Osteoblast (primary cell): ENCODE measurements around the gene GPX4. TPM values are rescaled to one million over a fixed set of nuclear protein-coding genes. Genes with fewer than 3 reads are reported as not detected.

ENCODE experiments used
- DNase-seq: peaks from one replicate; pipeline ENCODE4 v3.0.0; 2011; ENCODE audit warnings: low spot score, mixed read lengths; ENCODE audit not compliant: insufficient read length; ENCODE audit errors: missing footprints
- H2AFZ ChIP-seq: 2 replicates; pipeline ENCODE4 v1.6.0; 2011; ENCODE audit warnings: mild to moderate bottlenecking, low read length
- H3K27ac ChIP-seq: 2 replicates; pipeline ENCODE4 v1.5.1; 2011; ENCODE audit warnings: mild to moderate bottlenecking, low read depth, low read length, moderate library complexity
- H3K27me3 ChIP-seq: 2 replicates; pipeline ENCODE4 v1.6.0; 2012; ENCODE audit warnings: mild to moderate bottlenecking, control low read depth, inconsistent platforms, low read length, moderate library complexity; ENCODE audit not compliant: insufficient read depth
- H3K36me3 ChIP-seq: 2 replicates; pipeline ENCODE4 v1.5.1; 2011; ENCODE audit warnings: mild to moderate bottlenecking, low read length, control low read depth, moderate library complexity; ENCODE audit not compliant: insufficient read depth
- H3K4me1 ChIP-seq: 2 replicates; pipeline ENCODE4 v1.5.1; 2011; ENCODE audit warnings: mild to moderate bottlenecking, low read length, control low read depth, moderate library complexity; ENCODE audit not compliant: insufficient read depth
- H3K4me2 ChIP-seq: 2 replicates; pipeline ENCODE4 v1.6.0; 2011; ENCODE audit warnings: mild to moderate bottlenecking, low read length; ENCODE audit not compliant: insufficient read depth
- H3K4me3 ChIP-seq: fragments of 200-600 bp; sonication (generic); 3 replicates; pipeline ENCODE4 v1.5.1; 2012; ENCODE audit warnings: mild to moderate bottlenecking, low read length, inconsistent platforms; ENCODE audit not compliant: insufficient read depth
- H3K79me2 ChIP-seq: 2 replicates; pipeline ENCODE4 v1.6.0; 2012; ENCODE audit warnings: mild to moderate bottlenecking, low read length, control low read depth, inconsistent platforms; ENCODE audit not compliant: insufficient read depth
- H3K9me3 ChIP-seq: 2 replicates; pipeline ENCODE4 v1.5.1; 2011; ENCODE audit warnings: low read depth, low read length, control low read depth
- H4K20me1 ChIP-seq: 2 replicates; pipeline ENCODE4 v1.6.0; 2012; ENCODE audit warnings: mild to moderate bottlenecking, low read length, control low read depth; ENCODE audit not compliant: insufficient read depth
- total RNA-seq: library from RNA; depleted of rRNA; stranded (reverse); fragments of >200 nt; gene quantifications from 2 replicates; pipeline ENCODE4 v1.2.3, GENCODE V29; 2012
- TF ChIP-seq, protein P1 (sequence below): IDR thresholded peaks from 2 replicates; pipeline ENCODE4 v1.5.1; 2011; ENCODE audit warnings: mild to moderate bottlenecking, low read depth, low read length, moderate library complexity; ENCODE audit errors: extremely low read depth

GPX4 gene
- total RNA-seq, 1 donor = 515 TPM

GRCh38 chr19:1119475-1120217 lies 15.9 kb downstream of the GPX4 start:
- TF ChIP-seq, protein P1, sequence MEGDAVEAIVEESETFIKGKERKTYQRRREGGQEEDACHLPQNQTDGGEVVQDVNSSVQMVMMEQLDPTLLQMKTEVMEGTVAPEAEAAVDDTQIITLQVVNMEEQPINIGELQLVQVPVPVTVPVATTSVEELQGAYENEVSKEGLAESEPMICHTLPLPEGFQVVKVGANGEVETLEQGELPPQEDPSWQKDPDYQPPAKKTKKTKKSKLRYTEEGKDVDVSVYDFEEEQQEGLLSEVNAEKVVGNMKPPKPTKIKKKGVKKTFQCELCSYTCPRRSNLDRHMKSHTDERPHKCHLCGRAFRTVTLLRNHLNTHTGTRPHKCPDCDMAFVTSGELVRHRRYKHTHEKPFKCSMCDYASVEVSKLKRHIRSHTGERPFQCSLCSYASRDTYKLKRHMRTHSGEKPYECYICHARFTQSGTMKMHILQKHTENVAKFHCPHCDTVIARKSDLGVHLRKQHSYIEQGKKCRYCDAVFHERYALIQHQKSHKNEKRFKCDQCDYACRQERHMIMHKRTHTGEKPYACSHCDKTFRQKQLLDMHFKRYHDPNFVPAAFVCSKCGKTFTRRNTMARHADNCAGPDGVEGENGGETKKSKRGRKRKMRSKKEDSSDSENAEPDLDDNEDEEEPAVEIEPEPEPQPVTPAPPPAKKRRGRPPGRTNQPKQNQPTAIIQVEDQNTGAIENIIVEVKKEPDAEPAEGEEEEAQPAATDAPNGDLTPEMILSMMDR = no peak
- Histone ChIP-seq H3K36me3 (peaks cover 84% of the 10 kb centered on the region), H3K4me3 (no peak overlapping the region), H3K4me2 (no peak overlapping the region), H3K79me2 (peaks cover 46% of the 10 kb centered on the region), H3K4me1 (no peaks in the 10 kb centered on the region), H3K9me3 (no peaks in the 10 kb centered on the region), H3K27ac (no peak overlapping the region), H3K27me3 (no peaks in the 10 kb centered on the region), H4K20me1 (peaks cover 44% of the 10 kb centered on the region), H2AFZ (no peak overlapping the region)
- DNase-seq = peak; percentile 82

DNA sequence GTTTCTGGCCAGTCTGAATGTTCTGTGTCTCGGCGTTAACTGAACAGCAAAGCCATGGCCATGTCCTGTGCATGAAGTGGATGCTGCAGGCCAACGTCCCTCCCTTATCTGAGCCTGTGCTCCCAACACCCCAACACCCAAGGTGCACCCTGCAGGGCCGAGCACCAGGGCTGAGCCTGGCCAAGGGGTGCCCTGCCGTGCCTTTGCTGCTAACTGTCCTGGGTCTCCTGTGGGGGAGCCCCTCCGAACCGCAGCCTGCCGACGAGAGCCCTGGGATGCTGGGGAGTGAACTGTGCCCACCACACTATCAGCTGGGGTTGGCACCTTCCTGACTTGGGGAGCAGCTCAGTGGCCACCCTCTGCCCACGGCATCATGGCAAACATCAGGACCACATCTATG lies 17.6 kb downstream of the GPX4 start:
- DNase-seq = peak; percentile 61

DNA sequence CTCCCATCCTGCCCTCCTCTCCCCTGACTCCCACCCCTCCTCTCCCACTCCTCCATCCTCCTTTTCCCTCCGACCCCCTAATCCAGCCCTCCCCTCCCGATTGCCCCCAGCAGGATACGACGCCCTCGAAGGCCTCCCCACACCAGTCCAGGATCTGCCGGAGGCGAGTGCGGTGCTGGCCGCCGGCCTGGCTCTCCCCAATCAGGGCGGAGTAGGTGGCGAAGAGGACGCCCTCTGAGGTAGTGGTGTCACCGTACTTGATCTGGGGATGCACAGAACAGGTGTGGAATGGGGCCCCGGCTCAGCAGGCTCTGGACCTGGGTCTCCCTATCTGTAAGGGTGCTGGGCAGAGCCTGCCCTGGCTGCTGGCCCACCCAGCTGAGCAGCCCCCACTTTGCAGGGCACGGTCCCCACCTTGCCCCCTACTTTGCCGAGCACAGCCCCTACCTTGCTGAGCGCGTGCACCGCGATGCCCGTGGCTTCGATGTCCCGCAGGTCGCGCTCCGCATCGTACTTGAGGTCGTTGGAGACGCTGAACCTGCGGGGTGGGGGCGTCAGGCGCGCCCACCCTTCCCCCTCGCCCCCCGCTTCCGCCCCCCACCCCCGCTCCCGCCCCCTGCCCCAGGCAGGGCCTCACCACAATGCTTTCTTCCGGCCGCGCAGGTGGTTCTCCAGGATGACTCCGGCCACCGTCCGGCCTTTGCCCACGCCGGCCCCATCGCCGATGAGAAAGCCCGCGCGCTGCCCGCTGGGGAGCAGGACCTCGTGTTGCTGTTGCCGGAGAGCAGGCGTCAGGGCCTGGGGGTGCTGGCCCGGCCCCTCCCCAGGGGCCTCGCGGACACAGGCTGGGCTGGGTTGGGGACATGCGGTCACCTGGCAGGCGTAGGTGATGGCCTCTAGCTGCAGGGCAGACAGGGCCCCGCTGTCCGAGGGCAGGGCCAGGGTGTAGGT lies 18.5 kb downstream of the GPX4 start:
- Histone ChIP-seq H3K36me3 (peaks cover 94% of the 10 kb centered on the region), H3K27me3 (no peaks in the 10 kb centered on the region), H4K20me1 (peaks cover 34% of the 10 kb centered on the region), H3K79me2 (peaks cover 68% of the 10 kb centered on the region), H3K27ac (no peak overlapping the region), H2AFZ (no peak overlapping the region), H3K9me3 (no peaks in the 10 kb centered on the region), H3K4me2 (no peak overlapping the region), H3K4me3 (no peak overlapping the region), H3K4me1 (peaks cover 19% of the 10 kb centered on the region)
- TF ChIP-seq, protein P1 = no peak
- DNase-seq = no peak

More for the DNA sequence above, 17.6 kb downstream of the GPX4 start:
- no peak overlapping the region for H2AFZ ChIP-seq
- no peak overlapping the region for H3K27ac ChIP-seq
- H3K9me3 ChIP-seq = no peaks in the 10 kb centered on the region
- H4K20me1 ChIP-seq = peaks cover 40% of the 10 kb centered on the region
- peaks cover 10% of the 10 kb centered on the region for H3K4me1 ChIP-seq
- H3K27me3 ChIP-seq = no peaks in the 10 kb centered on the region
- H3K79me2 ChIP-seq = peaks cover 62% of the 10 kb centered on the region
- peaks cover 94% of the 10 kb centered on the region for H3K36me3 ChIP-seq
- H3K4me2 ChIP-seq = no peak overlapping the region
- no peak overlapping the region for H3K4me3 ChIP-seq
- TF ChIP-seq, protein P1 = no peak

DNA sequence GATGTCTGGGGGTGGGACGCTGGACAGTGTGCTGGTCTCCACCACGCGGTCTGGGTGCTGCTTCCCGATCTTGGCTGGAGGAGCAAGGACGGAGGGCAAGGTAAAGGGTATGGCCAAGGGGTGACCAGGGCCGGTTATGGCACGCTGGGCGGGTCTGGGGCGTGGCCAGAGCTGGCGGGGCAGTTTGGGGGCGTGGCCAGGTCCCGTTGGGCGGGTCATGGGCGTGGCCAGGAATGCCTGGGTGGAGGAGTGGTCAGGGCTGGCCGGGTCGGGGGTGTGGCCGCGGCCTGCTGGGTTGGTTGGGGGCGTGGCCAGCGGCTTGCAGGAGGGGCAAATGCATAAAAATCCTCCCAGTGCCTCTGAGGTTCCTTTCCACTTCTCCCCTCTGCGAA lies 19.2 kb downstream of the GPX4 start:
- H2AFZ ChIP-seq = no peak overlapping the region
- no peaks in the 10 kb centered on the region for H3K9me3 ChIP-seq
- H3K4me1 ChIP-seq = peaks cover 20% of the 10 kb centered on the region
- H3K4me2 ChIP-seq = no peak overlapping the region
- H3K27me3 ChIP-seq = no peaks in the 10 kb centered on the region
- peaks cover 94% of the 10 kb centered on the region for H3K36me3 ChIP-seq
- no peak overlapping the region for H3K27ac ChIP-seq
- no peak overlapping the region for H3K4me3 ChIP-seq
- peak; percentile 100 for DNase-seq
- peaks cover 36% of the 10 kb centered on the region for H4K20me1 ChIP-seq
- TF ChIP-seq, protein P1 = no peak
- peaks cover 71% of the 10 kb centered on the region for H3K79me2 ChIP-seq
